ENCODE results near the gene ZNF416.
A peak's percentile ranks its signal among the peaks of the same experiment; 100 is the strongest.

The ZNF416 gene

DNA sequence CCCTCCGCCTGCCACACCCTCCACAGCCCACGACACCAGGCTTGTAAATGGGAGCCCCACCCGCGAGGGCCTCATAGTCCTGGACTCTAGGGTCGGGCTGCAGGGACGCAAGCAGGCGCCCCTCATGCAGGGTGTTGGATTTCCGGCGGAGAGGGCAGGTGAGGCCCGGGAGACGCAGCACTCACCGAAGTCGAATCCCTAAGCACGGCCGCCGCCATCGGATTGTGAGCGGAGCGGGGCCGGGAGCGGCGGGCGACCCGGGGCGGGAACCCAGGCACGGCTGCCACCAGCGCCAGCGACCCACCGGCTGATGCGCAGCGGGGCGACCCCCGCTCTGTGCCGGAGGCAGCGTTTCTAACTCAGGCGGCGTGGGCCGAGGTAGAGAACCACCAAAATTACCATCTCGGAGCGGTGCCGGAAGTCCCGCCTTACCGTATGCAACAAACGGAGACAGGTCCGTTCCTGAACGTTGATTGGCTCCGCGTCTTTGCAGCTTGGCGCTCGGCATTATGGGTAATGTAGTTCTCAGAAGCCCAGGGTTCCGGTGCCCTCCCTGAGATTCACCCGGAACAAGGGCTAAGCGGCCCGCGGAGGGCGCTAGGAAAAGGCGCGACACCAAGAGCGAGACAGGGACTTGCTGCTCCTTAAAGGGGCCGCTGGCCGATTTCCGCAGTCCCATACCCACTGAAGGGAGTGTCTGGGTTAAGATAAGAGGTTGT is at the start of gene ZNF416:
Gene ZNF416 (minus strand): TSS at position 425 of the 719 bp plus-strand sequence. CDS start 207 bp downstream, at position 218.
- ATAC-seq: peak; percentile 97 to 98

GRCh38 chr19:57623091-57623490 is 44.4 kb upstream of the ZNF416 start:
- no peak for ATAC-seq

- no peak for ATAC-seq
Measured at GRCh38 chr19:57620673-57621348, 42.1 kb upstream of the ZNF416 start.

DNA sequence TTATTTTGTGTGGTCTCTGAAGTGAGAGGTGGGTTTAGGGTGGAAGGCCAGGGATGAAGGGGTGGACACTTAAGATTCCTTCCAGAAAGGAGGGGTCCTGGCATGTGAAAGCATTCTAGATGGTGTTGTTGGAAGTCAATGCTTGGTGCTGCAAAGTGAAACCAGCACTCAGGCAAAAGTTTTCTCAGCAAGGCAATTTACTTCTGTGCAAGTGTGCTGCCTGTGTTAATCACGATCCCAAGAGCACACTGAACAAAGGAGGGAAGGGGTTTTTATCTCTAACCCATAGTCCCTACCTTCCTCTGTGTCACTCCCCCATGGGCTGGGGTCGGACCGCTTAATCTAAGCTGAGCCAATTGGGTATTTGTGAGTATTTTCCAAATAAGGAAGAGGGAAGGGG is 36.6 kb upstream of the ZNF416 start:
- no peak for ATAC-seq

DNA sequence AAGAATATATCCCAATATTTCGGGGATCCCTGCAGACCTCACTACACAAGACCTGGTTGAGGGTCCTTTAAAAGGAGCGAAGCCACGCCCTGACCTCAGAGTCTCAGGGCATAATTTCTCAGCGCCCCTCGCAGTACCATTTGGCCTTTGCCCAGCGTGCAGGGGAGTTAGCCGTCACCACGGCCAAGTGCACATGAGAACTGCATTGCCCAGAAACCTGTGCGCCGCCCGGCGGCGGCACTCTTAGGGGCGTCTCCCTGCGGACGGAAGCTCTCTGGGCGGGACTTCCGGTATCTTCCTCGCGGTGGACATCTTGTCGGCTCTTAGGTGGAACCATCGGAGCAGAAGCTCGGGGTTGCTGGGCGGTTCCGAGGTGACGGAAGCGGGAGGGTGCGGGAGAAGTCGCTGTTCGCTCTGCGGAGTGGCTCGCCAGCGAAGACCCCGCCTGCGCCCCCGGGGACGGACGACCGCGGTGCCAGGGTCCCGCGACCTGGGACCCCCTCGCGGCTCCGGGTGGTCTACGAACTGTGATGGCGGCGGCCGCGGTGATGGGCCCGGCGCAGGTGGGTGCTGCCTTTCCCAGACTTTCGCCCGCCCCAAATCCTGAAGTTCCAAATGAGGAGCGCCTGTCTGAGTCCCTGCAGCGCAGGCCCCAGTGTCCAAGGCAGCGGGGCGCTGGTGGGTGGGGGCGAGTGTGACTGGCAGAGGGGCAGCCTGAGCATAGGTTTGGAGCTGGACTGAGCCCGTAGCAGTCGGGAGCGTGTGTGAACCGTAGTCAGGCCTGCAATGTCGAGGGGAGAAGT is 35.4 kb upstream of the ZNF416 start, which contains the start of gene ZNF134:
Gene ZNF134 (plus strand): TSS at position 302 of the 803 bp plus-strand sequence. CDS start 5,227 bp downstream, outside the sequence.
- peak; percentile 99 to 100 for ATAC-seq

GRCh38 chr19:57611113-57611512 is 32.4 kb upstream of the ZNF416 start:
- no peak for ATAC-seq

- no peak for ATAC-seq
Measured at GRCh38 chr19:57606931-57607330, 28.2 kb upstream of the ZNF416 start.

DNA sequence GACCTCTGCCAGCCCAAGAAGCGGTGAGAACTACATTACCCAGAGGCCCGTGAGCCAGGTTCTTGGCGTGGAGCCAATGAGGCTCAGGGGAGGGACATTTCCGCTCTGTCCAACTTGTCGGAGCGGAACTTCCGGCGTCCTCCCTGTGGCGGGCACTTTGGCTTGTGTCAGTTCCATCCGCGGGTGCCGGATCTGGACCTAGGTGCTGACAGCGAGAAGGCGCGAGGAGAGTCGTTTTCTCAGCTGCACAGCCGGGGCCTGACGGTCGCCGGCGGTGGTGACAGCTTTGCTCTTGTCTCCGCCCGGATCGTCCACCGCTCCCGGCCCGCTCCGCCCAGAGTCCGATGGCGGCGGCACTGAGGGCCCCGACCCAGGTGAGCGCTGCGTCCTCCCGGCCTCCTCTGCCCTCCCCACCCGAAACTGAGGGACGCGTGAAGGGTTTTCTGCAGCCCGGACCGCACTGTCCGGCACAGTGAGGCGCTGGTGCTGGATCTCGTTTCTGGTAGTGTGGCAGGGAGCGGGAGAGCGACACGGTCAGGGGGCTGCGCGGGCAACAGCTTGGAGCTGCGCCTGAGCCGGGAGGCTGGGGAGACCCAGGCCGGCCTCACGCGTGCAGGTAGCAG is 21.2 kb upstream of the ZNF416 start, which contains the start of gene ZNF530:
Gene ZNF530 (plus strand): TSS at position 125 of the 623 bp plus-strand sequence. CDS start 4,461 bp downstream, outside the sequence.
- peak; percentile 100 for ATAC-seq

GRCh38 chr19:57599377-57599760 is 20.7 kb upstream of the ZNF416 start:
- peak; percentile 6 to 8 for ATAC-seq

DNA sequence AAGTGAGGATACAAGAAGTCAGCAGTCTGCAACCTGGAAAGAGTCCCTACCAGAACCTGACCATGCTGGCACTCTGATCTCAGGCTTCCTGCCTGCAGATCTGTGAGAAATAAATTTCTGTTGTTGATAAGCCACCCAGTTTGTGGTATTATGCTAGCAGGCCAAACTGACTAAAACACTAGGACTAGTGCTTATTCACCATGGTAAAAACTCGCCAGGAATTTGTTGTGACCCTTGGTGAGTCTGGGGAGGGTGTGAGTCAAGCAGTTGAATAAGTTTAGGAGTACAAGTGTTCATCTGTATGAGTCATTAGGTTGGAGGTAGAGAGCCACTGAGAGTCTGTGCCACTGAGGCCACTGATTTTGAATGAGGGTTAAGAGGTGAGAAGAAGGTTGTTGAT is 8.8 kb upstream of the ZNF416 start:
- no peak for ATAC-seq

GRCh38 chr19:57583521-57584416 is 5.1 kb upstream of the ZNF416 start, which contains the start of gene ZIK1:
ZIK1 (plus strand) TSS chr19:57584145; CDS start chr19:57584357, 212 bp downstream.
- ATAC-seq: peak; percentile 91 to 93

DNA sequence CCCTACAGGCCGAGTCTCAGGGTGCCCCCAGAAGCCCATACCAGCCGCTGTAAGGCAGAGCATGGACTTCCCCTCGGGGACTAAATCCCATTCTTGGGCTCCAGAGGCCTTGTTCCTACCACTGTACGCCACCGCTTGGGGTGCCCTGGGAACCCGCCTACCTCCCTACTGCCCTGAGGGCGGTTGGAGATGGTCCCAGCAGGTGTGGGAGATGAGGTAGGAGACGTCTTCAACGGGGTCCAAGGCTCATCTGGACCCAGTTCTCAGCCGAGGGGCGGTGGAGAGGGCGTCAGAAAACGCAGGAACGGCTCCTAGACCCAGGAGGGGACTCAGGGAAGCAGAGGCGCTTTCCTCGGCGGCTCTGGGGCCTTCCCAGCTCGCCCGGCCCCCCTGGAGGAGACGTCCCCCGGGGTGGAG is 4.4 kb upstream of the ZNF416 start:
- no peak for ATAC-seq

- ATAC-seq: no peak
Measured at GRCh38 chr19:57576661-57577060, 2.0 kb downstream of the ZNF416 start.

- no peak for ATAC-seq
Measured at GRCh38 chr19:57572415-57572947, 6.2 kb downstream of the ZNF416 start.

DNA sequence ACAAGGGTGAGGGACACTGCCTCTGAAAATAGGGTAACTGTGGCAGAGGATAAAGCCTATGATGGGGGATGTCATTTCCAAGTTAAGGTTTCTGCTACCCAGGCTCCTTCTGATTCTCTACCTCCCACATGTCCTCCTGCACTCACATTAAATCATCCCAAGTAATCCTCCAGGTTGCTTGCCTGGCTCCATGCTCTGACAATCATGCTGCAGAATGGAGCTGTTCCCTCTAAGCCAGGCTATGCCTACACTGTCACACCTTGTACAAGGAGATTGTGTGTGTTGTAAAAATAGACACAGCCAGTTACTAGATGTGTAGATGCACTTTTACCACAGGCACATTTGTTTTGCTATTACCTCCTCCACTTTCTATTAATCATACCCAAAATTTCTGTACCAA is 8.0 kb downstream of the ZNF416 start:
- ATAC-seq: no peak

DNA sequence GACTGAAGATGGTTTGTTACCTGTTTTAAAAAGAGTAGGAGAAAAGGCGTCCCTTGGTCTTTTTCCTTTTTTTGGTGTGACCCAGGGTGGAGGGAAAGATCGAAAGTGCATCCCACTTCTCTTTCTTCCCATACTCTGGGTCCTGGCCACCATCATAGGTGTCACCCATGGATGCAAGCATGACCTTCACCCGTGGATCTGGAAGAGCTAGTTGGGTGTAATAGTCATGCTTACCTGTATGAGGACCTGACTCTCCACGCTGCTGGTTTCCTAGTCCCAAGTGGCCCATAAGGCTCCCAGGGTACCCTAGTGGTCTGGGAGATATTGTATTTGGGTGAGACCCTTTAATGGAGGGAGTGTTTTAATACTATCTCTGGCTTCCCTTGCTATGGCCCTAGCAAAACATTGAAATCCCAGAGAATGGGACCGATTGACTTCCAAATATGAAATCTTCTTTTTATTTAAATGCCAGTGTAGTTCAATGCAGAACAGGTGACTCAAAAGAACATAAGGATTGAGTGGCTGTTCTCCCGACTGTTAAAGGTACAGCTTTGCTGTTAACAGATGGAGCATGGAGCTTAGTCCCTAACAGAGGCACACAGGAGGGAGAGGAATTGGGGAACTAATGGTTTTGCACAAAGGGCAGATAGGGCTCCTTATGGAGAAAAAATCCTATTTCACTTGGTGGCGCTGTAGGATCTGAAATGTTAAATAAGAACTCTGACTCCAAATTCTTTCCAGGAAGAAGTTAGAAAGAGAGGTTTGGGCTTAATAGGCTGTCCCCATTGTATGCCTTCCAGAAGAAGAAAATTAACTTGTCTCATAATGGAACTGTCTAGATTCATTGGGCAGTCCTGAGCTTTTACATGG is 12.1 kb downstream of the ZNF416 start:
- no peak for ATAC-seq

GRCh38 chr19:57563547-57563946 is 15.2 kb downstream of the ZNF416 start:
- no peak for ATAC-seq

GRCh38 chr19:57560049-57560491 is 18.6 kb downstream of the ZNF416 start:
- no peak for ATAC-seq

DNA sequence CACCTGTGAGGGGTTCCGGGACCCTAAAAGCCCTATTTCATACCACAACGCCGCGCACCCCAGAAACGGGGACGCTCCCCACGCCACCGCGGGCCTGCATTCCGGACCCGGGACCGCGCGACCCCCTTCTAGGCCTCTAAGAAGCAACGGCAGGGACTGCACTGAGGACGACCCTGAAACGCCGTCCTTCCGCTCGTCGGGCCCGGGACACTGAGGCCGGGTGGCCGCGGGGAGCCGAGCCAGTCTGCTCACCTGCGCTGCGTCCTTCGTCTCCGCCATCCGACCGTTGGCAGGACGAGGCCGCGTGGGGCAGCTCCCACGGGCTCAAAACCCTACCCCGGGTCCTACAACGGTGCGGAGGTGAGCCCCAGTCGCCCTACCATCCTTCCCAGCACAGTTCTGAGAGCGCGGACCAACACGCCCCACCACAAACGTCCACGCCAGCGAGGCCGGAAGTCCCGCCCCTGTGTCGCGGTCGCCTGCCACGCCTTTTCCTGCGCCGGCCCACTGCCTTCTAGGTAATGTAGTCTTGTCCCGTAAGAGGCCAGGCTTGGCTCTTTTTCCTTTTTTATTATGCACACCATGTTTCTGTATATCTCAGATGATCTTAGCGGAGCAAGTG is 19.2 kb downstream of the ZNF416 start, which contains the start of gene ZNF550:
Gene ZNF550 (minus strand): TSS at position 460 of the 622 bp plus-strand sequence. CDS start 181 bp downstream, at position 279.
- ATAC-seq: peak; percentile 99 to 100
